ENCODE data around the gene GTF2A1.
"Not testable (repeated sequence)": the region's sequence is repeated elsewhere in the genome, so short reads cannot be mapped to it uniquely, and the experiment has no call there.

GTF2A1 gene

GRCh38 chr14:81231540-81231939, 10.8 kb upstream of the GTF2A1 start:
- no peak for DNase-seq (ENCODE audit: low read depth)

GRCh38 chr14:81224222-81224621, 3.5 kb upstream of the GTF2A1 start:
- DNase-seq (ENCODE audit: low read depth), result no peak

GRCh38 chr14:81223788-81224187, 3.0 kb upstream of the GTF2A1 start:
- DNase-seq (ENCODE audit: low read depth), result not testable (repeated sequence)

- DNase-seq (ENCODE audit: low read depth), result no peak
Measured at GRCh38 chr14:81222691-81223090, 1.9 kb upstream of the GTF2A1 start.

GRCh38 chr14:81222126-81222525, 1.4 kb upstream of the GTF2A1 start:
- DNase-seq (ENCODE audit: low read depth), result no peak

- DNase-seq (ENCODE audit: low read depth), result no peak
Measured at GRCh38 chr14:81221579-81222102, 882 bp upstream of the GTF2A1 start.

- DNase-seq (ENCODE audit: low read depth), result no peak
Measured at GRCh38 chr14:81220580-81220829, 254 bp downstream of the GTF2A1 start.

GRCh38 chr14:81219759-81220579, 790 bp downstream of the GTF2A1 start:
- peak; percentile 42 for DNase-seq (ENCODE audit: low read depth)

GRCh38 chr14:81219210-81219758, 1.5 kb downstream of the GTF2A1 start:
- DNase-seq (ENCODE audit: low read depth), result peak; percentile 99

- peak; percentile 37 for DNase-seq (ENCODE audit: low read depth)
Measured at GRCh38 chr14:81211844-81212243, 8.9 kb downstream of the GTF2A1 start.

- DNase-seq (ENCODE audit: low read depth), result no peak
Measured at GRCh38 chr14:81209167-81209836, 11.5 kb downstream of the GTF2A1 start.

GRCh38 chr14:81208489-81208888, 12.3 kb downstream of the GTF2A1 start:
- DNase-seq (ENCODE audit: low read depth), result no peak

- DNase-seq (ENCODE audit: low read depth), result peak; percentile 19
Measured at GRCh38 chr14:81206115-81206514, 14.6 kb downstream of the GTF2A1 start.

- peak; percentile 1 for DNase-seq (ENCODE audit: low read depth)
Measured at GRCh38 chr14:81205639-81206038, 15.1 kb downstream of the GTF2A1 start.

- DNase-seq (ENCODE audit: low read depth), result no peak
Measured at GRCh38 chr14:81200054-81200453, 20.7 kb downstream of the GTF2A1 start.

GRCh38 chr14:81199084-81199483, 21.7 kb downstream of the GTF2A1 start:
- DNase-seq (ENCODE audit: low read depth), result no peak

GRCh38 chr14:81198651-81199050, 22.1 kb downstream of the GTF2A1 start:
- DNase-seq (ENCODE audit: low read depth), result no peak

- DNase-seq (ENCODE audit: low read depth), result no peak
Measured at GRCh38 chr14:81193924-81194633, 26.7 kb downstream of the GTF2A1 start.

- DNase-seq (ENCODE audit: low read depth), result no peak
Measured at GRCh38 chr14:81192594-81192993, 28.2 kb downstream of the GTF2A1 start.

- no peak for DNase-seq (ENCODE audit: low read depth)
Measured at GRCh38 chr14:81187832-81188522, 32.8 kb downstream of the GTF2A1 start.

GRCh38 chr14:81179631-81180030, 41.1 kb downstream of the GTF2A1 start:
- DNase-seq (ENCODE audit: low read depth), result no peak

- DNase-seq (ENCODE audit: low read depth), result no peak
Measured at GRCh38 chr14:81178063-81178462, 42.7 kb downstream of the GTF2A1 start.
